Astrocyte (in vitro differentiated cells and primary cell): ENCODE results near the gene ATP5F1C.

ENCODE experiments used
- CTCF ChIP-seq: IDR thresholded peaks from 2 replicates; pipeline ENCODE4 v1.5.1; 2011; ENCODE audit warnings: low read depth, mild to moderate bottlenecking, inconsistent platforms, low read length, moderate library complexity; ENCODE audit not compliant: insufficient read depth
- EZH2 ChIP-seq: IDR thresholded peaks from 2 replicates; pipeline ENCODE4 v1.6.1; 2012; ENCODE audit warnings: mild to moderate bottlenecking, low read length, inconsistent platforms; ENCODE audit not compliant: insufficient read depth

- TF ChIP-seq CTCF (no peak), EZH2 (no peak)
Measured at GRCh38 chr10:7797582-7797981, 9.6 kb downstream of the ATP5F1C start.
